Islet precursor cell (in vitro differentiated cells): ENCODE results near the gene PDXDC1.
"Not testable (repeated sequence)": the region's sequence is repeated elsewhere in the genome, so short reads cannot be mapped to it uniquely, and the experiment has no call there.

Source experiments
- DNase-seq: peaks from one replicate; pipeline ENCODE4 v3.0.0-alpha.2; 2018

PDXDC1 gene

GRCh38 chr16:15021429-15021828, 46.6 kb downstream of the PDXDC1 start:
- DNase-seq = peak; percentile 77

- DNase-seq = peak; percentile 81
These were observed 47.4 kb downstream of the PDXDC1 start for GRCh38 chr16:15022194-15022593.

GRCh38 chr16:15023381-15024077, 48.7 kb downstream of the PDXDC1 start:
- DNase-seq = not testable (repeated sequence)

- not testable (repeated sequence) for DNase-seq
These were observed 50.0 kb downstream of the PDXDC1 start for GRCh38 chr16:15024858-15025199.

- DNase-seq = not testable (repeated sequence)
These were observed 50.6 kb downstream of the PDXDC1 start for GRCh38 chr16:15025234-15025951.

- DNase-seq = not testable (repeated sequence)
These were observed 52.2 kb downstream of the PDXDC1 start for GRCh38 chr16:15027051-15027450.

- DNase-seq = not testable (repeated sequence)
These were observed 52.9 kb downstream of the PDXDC1 start for GRCh38 chr16:15027503-15028344.

- DNase-seq = not testable (repeated sequence)
These were observed 53.5 kb downstream of the PDXDC1 start for GRCh38 chr16:15028345-15028715.

- DNase-seq = not testable (repeated sequence)
These were observed 54.2 kb downstream of the PDXDC1 start for GRCh38 chr16:15028801-15029698.

GRCh38 chr16:15029749-15030148, 54.9 kb downstream of the PDXDC1 start:
- not testable (repeated sequence) for DNase-seq

GRCh38 chr16:15031179-15031578, 56.4 kb downstream of the PDXDC1 start:
- no peak for DNase-seq

- peak; percentile 20 for DNase-seq
These were observed 56.8 kb downstream of the PDXDC1 start for GRCh38 chr16:15031586-15031985.

- peak; percentile 12 for DNase-seq
These were observed 57.9 kb downstream of the PDXDC1 start for GRCh38 chr16:15032547-15033308.

- peak; percentile 44 for DNase-seq
These were observed 58.5 kb downstream of the PDXDC1 start for GRCh38 chr16:15033309-15033707.

- DNase-seq = peak; percentile 54
These were observed 59.7 kb downstream of the PDXDC1 start for GRCh38 chr16:15034266-15035162.

GRCh38 chr16:15035163-15035729, 60.4 kb downstream of the PDXDC1 start:
- peak; percentile 35 for DNase-seq

- no peak for DNase-seq
These were observed 62.2 kb downstream of the PDXDC1 start for GRCh38 chr16:15037003-15037402.

- no peak for DNase-seq
These were observed 62.9 kb downstream of the PDXDC1 start for GRCh38 chr16:15037745-15038144.

GRCh38 chr16:15038689-15039088, 63.9 kb downstream of the PDXDC1 start:
- no peak for DNase-seq
